Prostate gland (tissue), 2 donors: ENCODE measurements around the gene PRTG.

Experiments
- CTCF ChIP-seq, 4 experiments: fragments of 200-600 bp in 2 of 4; fragments of 450-650 bp in 2 of 4; sonication (generic) in 2 of 4; IDR thresholded peaks; 1 replicate in 3 of 4; 2 replicates in 1 of 4; pipeline ENCODE4 v1.5.1; 2016 to 2019; ENCODE audit warnings: antibody characterized with exemption in 4 of 4, mild to moderate bottlenecking in 2 of 4, moderate library complexity in 2 of 4
- POLR2A ChIP-seq: fragments of 450-650 bp; IDR thresholded peaks from one replicate; pipeline ENCODE4 v1.6.1; 2016; ENCODE audit warnings: antibody characterized with exemption, mild to moderate bottlenecking
- POLR2AphosphoS5 ChIP-seq: sonication (generic); formaldehyde crosslinking; IDR thresholded peaks from one replicate; pipeline ENCODE4 v1.6.1; 2017; ENCODE audit warnings: antibody characterized with exemption

- TF ChIP-seq CTCF (IDR thresholded peaks at IDR 0.05), result no peak
- TF ChIP-seq POLR2A, result no peak
- TF ChIP-seq POLR2AphosphoS5, result no peak
These were observed 66.4 kb downstream of the PRTG start for GRCh38 chr15:55676507-55676906.
